ENCODE results near the gene NAA16. TPM values are rescaled to one million over a fixed set of nuclear protein-coding genes. Genes with fewer than 3 reads are reported as not detected.
A peak's percentile ranks its signal among the peaks of the same experiment; 100 is the strongest.
"Not testable (repeated sequence)": the region's sequence is repeated elsewhere in the genome, so short reads cannot be mapped to it uniquely, and the experiment has no call there.

The NAA16 gene
- 26.2 and 32.4 TPM in 2 replicates for polyA plus RNA-seq (2014; cell fraction: cytosol; rRNA removed)
- 74.5 and 111 TPM in 2 replicates for polyA plus RNA-seq (2014; cell fraction: nucleus; rRNA removed)

- DNase-seq (ENCODE audit: low spot score): peak; percentile 91
Observed at GRCh38 chr13:41310963-41311405, at the start of gene NAA16. Gene NAA16 (plus strand): TSS chr13:41311267. CDS start chr13:41311529, 262 bp downstream.

DNA sequence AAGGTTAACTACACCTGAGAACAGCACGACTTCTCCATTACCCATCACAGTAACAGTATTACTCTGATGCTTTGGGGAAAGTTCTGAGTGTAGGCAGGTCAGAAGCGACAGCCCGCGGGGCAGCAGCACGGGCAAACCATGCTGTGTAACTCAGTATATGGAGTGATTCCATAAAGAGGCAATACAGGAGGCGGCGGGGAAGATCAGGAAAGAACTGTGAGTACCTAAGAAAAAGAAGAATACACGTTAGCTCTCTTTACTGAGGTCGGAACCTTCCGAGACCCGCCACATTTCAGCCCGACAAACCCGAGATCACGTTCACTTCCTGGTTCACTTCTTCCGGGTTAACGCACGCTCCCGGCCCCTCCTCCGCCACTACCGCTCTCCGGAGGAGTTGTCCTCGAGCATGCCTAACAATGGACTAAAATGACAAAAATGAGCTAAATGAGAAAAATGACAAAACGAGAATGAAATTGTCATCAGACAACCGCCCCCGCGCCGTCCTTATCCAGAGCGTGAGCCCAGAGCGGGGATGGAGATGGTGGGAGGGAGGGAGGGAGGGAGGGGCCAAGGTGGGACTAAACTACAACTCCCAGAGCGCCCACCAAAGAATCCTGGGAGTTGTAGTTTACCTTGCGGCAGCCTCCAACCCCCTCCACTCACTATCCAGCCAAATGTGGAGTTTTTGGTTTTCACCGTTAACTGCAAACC, 47.7 kb upstream of the NAA16 start, which contains the start of gene MTRF1:
Gene MTRF1 (minus strand): TSS at position 316 of the 711 bp plus-strand sequence. CDS start 2,669 bp downstream, outside the sequence.
- peak; percentile 86 for DNase-seq (ENCODE audit: low spot score)

GRCh38 chr13:41267106-41267505, 44.0 kb upstream of the NAA16 start:
- no peak for DNase-seq (ENCODE audit: low spot score)

- DNase-seq (ENCODE audit: low spot score): peak; percentile 45
Observed at GRCh38 chr13:41268764-41269163, 42.3 kb upstream of the NAA16 start.

- DNase-seq (ENCODE audit: low spot score): no peak
Observed at GRCh38 chr13:41271456-41272285, 39.4 kb upstream of the NAA16 start.

DNA sequence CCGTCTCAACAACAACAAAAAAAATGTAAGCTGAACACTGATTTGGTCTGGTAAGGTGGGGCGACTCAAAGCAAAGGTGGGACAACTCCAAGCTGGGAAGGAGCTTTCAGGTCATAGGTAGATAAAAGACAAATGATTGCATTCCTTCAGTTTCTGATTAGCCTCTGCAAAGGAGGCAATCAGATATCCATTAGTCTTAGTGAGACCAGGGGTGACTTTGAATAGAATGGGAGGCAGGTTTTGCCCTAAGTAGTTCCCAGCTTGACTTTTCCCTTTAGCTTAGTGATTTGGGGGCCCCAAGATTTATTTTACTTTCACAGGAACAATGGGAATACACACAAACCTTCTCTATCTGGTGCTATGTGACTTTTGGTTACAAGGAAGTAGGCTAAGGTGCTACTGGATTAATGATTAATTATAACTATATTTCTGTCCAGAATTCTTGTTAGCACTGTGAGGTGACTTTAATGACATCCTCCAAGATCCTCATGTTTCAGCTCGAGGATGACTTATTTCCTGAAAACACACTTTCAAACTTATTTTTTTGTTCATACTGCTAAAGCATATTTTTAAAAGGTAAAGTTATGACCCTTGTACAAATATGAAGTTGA, 37.1 kb upstream of the NAA16 start:
- no peak for DNase-seq (ENCODE audit: low spot score)

DNA sequence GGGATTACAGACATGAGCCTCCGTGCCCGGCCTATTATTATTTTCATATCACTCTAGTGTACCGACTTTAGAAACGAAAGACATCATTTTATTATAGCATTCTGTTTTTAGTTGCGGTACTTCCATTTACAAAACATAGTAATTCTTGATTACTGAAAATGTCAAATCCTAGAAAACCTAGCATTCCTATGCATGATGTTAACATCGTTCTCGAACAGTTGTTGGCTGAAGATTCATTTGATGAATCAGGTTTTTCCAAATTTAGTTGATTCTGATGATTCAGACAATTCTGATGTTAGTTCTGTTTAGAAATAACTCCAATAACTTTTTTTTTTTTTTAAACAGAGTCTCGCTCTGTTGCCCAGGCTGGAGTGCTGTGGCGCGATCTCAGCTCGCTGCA, 36.2 kb upstream of the NAA16 start:
- DNase-seq (ENCODE audit: low spot score): no peak

DNA sequence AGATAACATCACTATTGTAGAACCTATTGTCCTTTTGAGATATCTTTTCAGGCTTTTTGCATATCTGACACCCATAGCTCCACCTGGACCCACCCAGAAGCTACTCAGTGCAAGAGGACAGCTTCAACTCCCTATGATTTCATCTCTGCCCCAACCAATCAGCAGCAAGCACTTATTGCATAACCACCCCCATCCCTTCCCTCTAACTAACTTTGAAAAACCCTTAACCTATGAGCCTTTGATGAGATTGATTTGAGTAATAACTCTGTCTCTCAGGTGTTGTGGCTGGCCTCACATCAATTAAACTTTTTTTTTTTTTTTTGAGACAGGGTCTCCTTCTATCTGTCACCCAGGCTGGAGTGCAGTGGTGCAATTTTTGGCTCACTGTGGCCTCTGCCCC, 34.2 kb upstream of the NAA16 start:
- DNase-seq (ENCODE audit: low spot score): no peak

- not testable (repeated sequence) for DNase-seq (ENCODE audit: low spot score)
Observed at GRCh38 chr13:41279156-41279555, 31.9 kb upstream of the NAA16 start.

GRCh38 chr13:41282129-41282571, 28.9 kb upstream of the NAA16 start:
- DNase-seq (ENCODE audit: low spot score): no peak

GRCh38 chr13:41284512-41285288, 26.4 kb upstream of the NAA16 start:
- DNase-seq (ENCODE audit: low spot score): no peak

DNA sequence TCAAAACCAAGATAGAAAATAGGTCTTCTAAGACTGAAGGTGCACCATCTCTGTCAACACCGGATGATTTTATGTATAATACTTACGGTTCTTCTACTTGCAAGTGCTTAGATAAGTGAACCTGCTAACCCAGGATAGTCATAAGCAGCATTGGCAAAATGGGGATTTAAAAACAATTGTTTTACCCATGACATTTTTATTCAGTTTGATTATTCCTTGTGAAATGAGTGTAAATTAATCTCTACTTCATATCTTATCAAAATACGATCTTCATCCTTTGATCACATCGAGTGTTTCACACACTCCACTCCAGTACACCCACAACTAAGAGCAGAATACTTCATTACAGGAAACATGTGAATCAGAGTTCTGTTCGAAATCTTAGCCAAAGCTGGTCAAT, 24.7 kb upstream of the NAA16 start:
- DNase-seq (ENCODE audit: low spot score): no peak

- no peak for DNase-seq (ENCODE audit: low spot score)
Observed at GRCh38 chr13:41289463-41289881, 21.6 kb upstream of the NAA16 start.

DNA sequence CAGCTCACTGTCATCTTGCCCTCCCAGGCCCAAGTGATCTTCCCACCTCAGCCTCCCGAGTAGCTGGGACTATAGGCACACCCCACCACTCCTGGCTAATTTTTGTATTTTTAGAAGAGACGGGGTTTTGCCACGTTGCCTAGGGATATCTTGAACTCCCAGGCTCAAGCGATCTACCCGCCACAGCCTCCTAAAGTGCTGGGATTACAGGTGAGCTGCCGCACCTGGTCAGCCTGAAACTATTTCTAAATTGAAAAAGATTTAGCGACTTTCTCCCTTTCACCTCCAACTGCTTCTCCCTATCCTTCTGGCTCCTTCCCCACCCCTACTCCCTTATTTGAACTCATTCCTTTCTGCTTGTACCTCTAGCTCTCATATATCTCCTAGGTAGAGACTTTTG, 19.8 kb upstream of the NAA16 start:
- no peak for DNase-seq (ENCODE audit: low spot score)

DNA sequence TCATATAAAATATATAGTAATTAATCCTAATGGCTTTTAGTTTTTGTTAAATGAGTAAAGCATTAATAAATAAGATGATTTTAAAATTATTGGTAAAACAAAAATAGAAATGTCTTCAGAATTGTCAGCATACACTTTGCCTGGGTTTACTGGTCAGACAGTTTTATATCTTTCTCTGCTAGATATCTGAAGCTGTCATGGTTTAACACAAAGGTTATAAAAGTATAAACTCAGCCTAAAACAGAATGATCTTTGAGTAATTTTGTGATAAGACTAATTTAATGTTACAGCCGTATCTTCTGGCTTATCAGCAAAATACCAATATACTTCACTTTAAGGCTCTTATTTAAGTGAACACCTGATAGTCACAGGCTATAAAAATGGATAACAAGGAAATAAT, 17.8 kb upstream of the NAA16 start:
- DNase-seq (ENCODE audit: low spot score): no peak

DNA sequence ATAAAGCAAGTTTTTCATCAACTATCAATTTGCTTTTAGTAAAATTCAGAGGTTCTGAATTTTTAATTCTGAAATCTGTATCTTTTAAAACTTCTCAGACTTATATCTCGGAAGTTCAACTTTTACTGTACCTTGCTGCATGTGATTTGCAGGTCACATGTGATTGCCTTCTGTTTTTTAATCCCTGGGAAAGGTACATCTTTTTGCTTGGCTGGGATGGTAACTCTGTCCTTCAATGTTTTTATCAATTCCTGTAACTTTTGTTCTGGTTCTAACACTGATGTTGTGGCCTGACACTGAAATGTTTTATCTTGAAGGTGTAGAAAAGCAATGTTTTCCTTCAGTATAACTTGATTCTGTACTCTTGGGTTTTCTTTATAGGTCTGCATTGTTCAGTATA, 16.2 kb upstream of the NAA16 start:
- DNase-seq (ENCODE audit: low spot score): no peak

GRCh38 chr13:41295973-41296372, 15.1 kb upstream of the NAA16 start:
- no peak for DNase-seq (ENCODE audit: low spot score)

DNA sequence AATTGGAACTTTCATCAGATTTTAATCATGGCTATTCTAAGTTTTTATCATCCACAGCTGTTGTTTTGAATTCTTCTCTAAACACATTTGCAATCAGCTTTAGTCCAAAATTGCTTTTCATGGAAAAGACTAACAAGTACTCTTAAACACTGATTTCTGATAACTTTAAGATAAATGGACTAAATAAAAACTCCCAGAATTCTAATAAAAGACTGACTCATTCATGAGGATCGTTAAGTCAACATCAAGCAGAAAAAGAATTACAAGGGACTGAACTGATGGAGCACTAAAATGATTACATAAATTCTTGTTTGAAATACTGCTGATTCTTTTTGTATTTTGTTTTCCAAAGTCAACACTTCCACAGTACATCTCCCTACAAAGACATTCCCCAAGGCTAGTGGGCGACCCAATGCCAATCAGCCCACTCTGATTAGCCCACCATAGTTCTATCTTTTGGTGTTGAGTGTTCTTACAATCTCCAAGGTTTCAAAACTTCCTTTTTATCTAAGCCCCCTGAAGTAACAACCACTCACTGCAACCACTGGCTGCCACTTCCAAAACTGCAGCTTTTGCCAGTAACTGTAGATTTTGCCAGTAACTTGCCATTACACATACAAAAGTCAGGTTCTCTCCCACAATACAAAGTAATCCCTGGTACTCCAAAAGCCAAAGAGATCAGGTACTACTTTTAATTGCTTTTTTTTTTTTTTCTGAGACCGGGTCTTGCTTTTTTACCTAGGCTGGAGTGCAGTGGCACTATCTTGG, 14.0 kb upstream of the NAA16 start:
- DNase-seq (ENCODE audit: low spot score): no peak

- no peak for DNase-seq (ENCODE audit: low spot score)
Observed at GRCh38 chr13:41299316-41300094, 11.6 kb upstream of the NAA16 start.

DNA sequence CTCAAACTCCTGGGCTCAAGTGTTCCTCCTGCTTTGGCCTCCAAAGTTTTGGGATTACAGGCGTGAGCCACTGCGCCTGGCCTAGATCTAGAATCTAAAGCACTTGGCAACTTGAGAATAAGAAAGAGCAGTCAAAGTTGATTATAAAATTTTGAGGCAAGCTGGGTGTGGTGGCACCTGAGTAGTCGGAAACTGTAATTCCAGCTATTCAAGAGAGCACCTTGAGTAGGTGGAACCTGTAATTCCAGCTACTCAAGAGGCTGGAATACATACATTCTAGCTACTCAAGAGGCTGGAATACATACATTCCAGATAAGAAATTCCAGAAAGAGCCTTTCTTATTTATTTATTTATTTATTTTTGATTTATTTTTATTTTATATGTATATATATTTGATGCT, 8.3 kb upstream of the NAA16 start:
- no peak for DNase-seq (ENCODE audit: low spot score)
